Measurements from ENCODE around the gene TAS1R2. TPM values are rescaled to one million over a fixed set of nuclear protein-coding genes. Genes with fewer than 3 reads are reported as not detected.

The TAS1R2 gene
- total and polyA plus RNA-seq, 9 of the 15 experiments (the other 6 are each of a cell fraction or from before 2014, with no cell fraction given) = not detected

DNA sequence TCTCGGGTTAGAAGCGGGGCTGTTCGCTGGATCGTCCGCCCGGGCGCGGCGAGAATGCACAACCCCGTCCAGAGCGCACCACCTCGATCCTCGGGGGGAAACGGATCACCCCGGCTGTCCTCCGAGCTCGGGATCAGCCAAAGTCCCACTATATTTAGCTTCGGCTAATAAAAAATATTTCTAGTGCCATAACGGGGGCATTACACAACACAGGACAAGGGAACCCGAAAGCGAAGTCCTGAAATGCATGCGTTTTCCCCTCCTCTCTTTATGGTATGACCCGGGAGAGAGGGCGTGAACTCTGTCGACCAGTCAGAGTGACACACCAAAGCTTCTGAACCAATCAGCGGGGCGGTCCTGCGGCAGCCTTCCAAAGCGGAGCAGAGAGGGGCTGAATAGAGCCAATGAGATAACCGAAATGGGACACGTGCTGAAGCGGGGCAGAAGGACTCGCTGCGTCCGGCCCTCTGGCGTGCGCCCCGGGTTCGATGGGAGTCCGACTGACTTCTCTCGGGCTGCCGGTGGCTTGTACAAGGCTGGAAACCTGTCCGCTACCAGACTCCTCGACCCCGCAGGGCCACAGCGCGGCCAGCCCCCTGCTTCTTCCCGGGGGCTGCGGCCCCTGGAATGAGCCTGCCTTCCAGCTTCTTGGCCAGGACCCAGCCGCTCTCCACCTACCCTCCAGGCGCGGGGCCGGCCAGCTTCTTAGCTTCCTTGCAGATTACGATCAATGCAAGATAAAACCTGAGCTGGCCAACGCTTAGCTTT is 43.2 kb upstream of the TAS1R2 start, which contains the start of gene ALDH4A1 (continued):
- TF ChIP-seq, protein P1, sequence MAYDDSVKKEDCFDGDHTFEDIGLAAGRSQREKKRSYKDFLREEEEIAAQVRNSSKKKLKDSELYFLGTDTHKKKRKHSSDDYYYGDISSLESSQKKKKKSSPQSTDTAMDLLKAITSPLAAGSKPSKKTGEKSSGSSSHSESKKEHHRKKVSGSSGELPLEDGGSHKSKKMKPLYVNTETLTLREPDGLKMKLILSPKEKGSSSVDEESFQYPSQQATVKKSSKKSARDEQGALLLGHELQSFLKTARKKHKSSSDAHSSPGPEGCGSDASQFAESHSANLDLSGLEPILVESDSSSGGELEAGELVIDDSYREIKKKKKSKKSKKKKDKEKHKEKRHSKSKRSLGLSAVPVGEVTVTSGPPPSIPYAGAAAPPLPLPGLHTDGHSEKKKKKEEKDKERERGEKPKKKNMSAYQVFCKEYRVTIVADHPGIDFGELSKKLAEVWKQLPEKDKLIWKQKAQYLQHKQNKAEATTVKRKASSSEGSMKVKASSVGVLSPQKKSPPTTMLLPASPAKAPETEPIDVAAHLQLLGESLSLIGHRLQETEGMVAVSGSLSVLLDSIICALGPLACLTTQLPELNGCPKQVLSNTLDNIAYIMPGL (CRISPR knock-in tag; IDR thresholded peaks at IDR 0.05) = no peak
- TF ChIP-seq POLR2AphosphoS2 (IDR thresholded peaks at IDR 0.05; ENCODE audit: low read length) (no peak), HNRNPK (IDR thresholded peaks at IDR 0.05; ENCODE audit: low read depth, low read length, poor library complexity, severe bottlenecking) (no peak), ZNF146 (CRISPR knock-in tag; IDR thresholded peaks at IDR 0.05; ENCODE audit: unreplicated experiment) (no peak), SMC3 (conservative IDR thresholded peaks at IDR 0.05; ENCODE audit: insufficient read depth, low read depth, low read length) (no peak), RB1 (IDR thresholded peaks at IDR 0.05; ENCODE audit: low read depth) (peak; percentile 40), MECOM (CRISPR knock-in tag; IDR thresholded peaks at IDR 0.05) (no peak), EP400 (IDR thresholded peaks at IDR 0.05) (peak; percentile 86), TEAD1 (CRISPR knock-in tag; IDR thresholded peaks at IDR 0.05) (peak in 1 of 2 experiments; percentile 83; a peak in 2 of 4 replicates), ZNF263 (CRISPR knock-in tag; IDR thresholded peaks at IDR 0.05; ENCODE audit: borderline replicate concordance) (no peak), ZNF431 (CRISPR knock-in tag; IDR thresholded peaks at IDR 0.05) (no peak), CTBP1 (IDR thresholded peaks at IDR 0.05; ENCODE audit: borderline replicate concordance) (peak; percentile 60; the same call in 1 of the 2 replicates), HNRNPL (IDR thresholded peaks at IDR 0.05; ENCODE audit: low read depth, low read length) (no peak), ZNF121 (CRISPR knock-in tag; conservative IDR thresholded peaks at IDR 0.05) (no peak), CHD1 (IDR thresholded peaks at IDR 0.05; ENCODE audit: low read length) (peak; percentile 32), TBL1XR1 (IDR thresholded peaks at IDR 0.05; ENCODE audit: low read length in 2 of 2) (peak; percentile 14 to 64; a peak in 1 of 4 replicates)
- TF ChIP-seq, protein P2, sequence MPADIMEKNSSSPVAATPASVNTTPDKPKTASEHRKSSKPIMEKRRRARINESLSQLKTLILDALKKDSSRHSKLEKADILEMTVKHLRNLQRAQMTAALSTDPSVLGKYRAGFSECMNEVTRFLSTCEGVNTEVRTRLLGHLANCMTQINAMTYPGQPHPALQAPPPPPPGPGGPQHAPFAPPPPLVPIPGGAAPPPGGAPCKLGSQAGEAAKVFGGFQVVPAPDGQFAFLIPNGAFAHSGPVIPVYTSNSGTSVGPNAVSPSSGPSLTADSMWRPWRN (IDR thresholded peaks at IDR 0.05; ENCODE audit: low read depth) = peak; percentile 79
- TF ChIP-seq, protein P3, sequence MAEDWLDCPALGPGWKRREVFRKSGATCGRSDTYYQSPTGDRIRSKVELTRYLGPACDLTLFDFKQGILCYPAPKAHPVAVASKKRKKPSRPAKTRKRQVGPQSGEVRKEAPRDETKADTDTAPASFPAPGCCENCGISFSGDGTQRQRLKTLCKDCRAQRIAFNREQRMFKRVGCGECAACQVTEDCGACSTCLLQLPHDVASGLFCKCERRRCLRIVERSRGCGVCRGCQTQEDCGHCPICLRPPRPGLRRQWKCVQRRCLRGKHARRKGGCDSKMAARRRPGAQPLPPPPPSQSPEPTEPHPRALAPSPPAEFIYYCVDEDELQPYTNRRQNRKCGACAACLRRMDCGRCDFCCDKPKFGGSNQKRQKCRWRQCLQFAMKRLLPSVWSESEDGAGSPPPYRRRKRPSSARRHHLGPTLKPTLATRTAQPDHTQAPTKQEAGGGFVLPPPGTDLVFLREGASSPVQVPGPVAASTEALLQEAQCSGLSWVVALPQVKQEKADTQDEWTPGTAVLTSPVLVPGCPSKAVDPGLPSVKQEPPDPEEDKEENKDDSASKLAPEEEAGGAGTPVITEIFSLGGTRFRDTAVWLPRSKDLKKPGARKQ (CRISPR knock-in tag; IDR thresholded peaks at IDR 0.05) = no peak
- TF ChIP-seq, protein P4, sequence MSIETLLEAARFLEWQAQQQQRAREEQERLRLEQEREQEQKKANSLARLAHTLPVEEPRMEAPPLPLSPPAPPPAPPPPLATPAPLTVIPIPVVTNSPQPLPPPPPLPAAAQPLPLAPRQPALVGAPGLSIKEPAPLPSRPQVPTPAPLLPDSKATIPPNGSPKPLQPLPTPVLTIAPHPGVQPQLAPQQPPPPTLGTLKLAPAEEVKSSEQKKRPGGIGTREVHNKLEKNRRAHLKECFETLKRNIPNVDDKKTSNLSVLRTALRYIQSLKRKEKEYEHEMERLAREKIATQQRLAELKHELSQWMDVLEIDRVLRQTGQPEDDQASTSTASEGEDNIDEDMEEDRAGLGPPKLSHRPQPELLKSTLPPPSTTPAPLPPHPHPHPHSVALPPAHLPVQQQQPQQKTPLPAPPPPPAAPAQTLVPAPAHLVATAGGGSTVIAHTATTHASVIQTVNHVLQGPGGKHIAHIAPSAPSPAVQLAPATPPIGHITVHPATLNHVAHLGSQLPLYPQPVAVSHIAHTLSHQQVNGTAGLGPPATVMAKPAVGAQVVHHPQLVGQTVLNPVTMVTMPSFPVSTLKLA (conservative IDR thresholded peaks at IDR 0.05) = peak; percentile 97 to 99
- TF ChIP-seq, protein P5, sequence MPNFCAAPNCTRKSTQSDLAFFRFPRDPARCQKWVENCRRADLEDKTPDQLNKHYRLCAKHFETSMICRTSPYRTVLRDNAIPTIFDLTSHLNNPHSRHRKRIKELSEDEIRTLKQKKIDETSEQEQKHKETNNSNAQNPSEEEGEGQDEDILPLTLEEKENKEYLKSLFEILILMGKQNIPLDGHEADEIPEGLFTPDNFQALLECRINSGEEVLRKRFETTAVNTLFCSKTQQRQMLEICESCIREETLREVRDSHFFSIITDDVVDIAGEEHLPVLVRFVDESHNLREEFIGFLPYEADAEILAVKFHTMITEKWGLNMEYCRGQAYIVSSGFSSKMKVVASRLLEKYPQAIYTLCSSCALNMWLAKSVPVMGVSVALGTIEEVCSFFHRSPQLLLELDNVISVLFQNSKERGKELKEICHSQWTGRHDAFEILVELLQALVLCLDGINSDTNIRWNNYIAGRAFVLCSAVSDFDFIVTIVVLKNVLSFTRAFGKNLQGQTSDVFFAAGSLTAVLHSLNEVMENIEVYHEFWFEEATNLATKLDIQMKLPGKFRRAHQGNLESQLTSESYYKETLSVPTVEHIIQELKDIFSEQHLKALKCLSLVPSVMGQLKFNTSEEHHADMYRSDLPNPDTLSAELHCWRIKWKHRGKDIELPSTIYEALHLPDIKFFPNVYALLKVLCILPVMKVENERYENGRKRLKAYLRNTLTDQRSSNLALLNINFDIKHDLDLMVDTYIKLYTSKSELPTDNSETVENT (CRISPR knock-in tag; IDR thresholded peaks at IDR 0.05) = peak; percentile 58; the same call in 1 of the 2 replicates
